Measurements from ENCODE around the gene TPSB2.
"Not testable (repeated sequence)": the region's sequence is repeated elsewhere in the genome, so short reads cannot be mapped to it uniquely, and the experiment has no call there.

TPSB2 gene

DNA sequence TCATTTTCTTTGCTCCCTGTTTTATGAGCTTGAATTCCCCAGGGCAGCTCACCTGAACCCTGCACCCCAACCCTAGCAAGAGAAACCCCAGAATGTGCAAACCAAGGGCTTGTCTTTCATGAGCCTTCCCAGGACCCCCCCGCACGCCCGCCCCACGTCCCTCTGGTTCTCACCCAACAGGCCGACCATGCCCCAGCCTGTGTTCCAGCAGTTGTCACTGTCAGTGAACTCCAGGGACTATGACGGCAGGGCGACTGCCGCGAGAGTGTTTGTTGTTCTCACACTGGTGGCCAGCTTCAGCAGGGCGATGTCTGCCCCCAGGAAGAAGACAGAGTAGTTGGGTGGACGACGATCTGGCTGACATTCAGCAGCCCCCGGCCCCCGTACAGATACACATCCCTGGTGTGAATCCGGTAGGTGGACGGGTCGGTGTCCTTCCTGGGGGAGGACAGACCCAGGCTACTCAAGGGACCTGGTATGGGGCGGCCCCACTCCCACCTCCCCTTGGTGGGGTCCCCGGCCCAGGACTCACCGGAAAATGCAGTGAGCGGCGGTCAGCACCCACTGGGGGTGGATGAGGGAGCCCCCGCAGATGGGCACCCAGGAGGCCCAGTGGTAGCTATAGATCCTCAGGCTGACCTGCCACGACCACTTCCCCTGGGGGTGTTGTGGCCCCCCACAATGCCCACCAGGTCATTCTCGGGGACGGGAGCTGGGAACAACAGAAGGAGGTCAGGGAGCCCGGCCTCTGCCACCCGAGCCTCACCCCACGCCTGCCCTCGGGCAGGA is 46.0 kb upstream of the TPSB2 start:
- DNase-seq: peak; percentile 37
- Histone ChIP-seq H3K4me3 (ENCODE audit: low read depth, low read length) (no peak overlapping the region), H3K4me1 (peaks cover 14% of the 10 kb centered on the region), H3K9me3 (peaks cover 4% of the 10 kb centered on the region; the same call in 1 of the 2 replicates), H3K36me3 (no peaks in the 10 kb centered on the region), H3K27me3 (peaks cover 79% of the 10 kb centered on the region)
- TF ChIP-seq, protein P1, sequence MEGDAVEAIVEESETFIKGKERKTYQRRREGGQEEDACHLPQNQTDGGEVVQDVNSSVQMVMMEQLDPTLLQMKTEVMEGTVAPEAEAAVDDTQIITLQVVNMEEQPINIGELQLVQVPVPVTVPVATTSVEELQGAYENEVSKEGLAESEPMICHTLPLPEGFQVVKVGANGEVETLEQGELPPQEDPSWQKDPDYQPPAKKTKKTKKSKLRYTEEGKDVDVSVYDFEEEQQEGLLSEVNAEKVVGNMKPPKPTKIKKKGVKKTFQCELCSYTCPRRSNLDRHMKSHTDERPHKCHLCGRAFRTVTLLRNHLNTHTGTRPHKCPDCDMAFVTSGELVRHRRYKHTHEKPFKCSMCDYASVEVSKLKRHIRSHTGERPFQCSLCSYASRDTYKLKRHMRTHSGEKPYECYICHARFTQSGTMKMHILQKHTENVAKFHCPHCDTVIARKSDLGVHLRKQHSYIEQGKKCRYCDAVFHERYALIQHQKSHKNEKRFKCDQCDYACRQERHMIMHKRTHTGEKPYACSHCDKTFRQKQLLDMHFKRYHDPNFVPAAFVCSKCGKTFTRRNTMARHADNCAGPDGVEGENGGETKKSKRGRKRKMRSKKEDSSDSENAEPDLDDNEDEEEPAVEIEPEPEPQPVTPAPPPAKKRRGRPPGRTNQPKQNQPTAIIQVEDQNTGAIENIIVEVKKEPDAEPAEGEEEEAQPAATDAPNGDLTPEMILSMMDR (IDR thresholded peaks at IDR 0.05; ENCODE audit: low read depth, low read length): no peak

DNA sequence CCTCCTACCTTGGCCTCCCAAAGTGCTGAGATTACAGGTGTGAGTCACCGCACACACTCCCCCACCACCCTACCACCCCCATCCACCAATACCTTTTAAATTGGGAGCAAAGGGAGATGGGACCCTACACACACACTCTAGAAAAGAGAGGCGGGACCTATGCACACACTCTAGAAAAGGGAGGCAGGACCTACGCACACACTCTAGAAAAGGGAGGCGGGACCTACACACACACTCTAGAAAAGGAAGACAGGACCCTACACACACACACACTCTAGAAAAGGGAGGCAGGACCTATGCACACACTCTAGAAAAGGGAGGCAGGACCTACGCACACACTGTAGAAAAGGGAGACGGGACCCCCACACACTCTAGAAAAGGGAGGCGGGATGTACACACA is 44.8 kb upstream of the TPSB2 start:
- TF ChIP-seq, protein P1 (IDR thresholded peaks at IDR 0.05; ENCODE audit: low read depth, low read length): no peak
- Histone ChIP-seq H3K4me3 (ENCODE audit: low read depth, low read length) (no peak overlapping the region), H3K9me3 (peaks cover 4% of the 10 kb centered on the region; the same call in 1 of the 2 replicates), H3K36me3 (no peaks in the 10 kb centered on the region), H3K4me1 (peaks cover 21% of the 10 kb centered on the region), H3K27me3 (peaks cover 80% of the 10 kb centered on the region)
- DNase-seq: no peak

DNA sequence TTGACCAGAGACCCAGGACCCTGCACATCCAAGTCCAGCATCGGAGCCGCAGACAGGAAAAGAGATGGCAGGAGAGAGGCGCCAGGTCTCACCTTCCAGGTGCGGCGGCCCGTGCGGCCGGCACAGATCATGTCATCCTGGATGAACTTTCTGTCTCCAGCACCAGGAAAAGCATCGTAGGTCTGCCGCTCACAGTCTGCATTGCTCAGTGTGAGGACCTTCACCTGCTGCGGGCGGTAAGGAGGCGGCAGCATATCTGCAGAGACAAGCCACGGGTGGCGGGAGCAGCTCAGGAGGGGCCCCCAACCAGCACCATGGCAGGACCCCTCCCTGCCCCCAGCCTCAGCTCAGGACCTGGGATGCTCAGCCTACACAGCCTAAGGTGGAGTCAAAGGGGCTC is 43.8 kb upstream of the TPSB2 start:
- Histone ChIP-seq H3K27me3 (peaks cover 79% of the 10 kb centered on the region), H3K36me3 (no peaks in the 10 kb centered on the region), H3K4me3 (ENCODE audit: low read depth, low read length) (no peak overlapping the region), H3K4me1 (peaks cover 21% of the 10 kb centered on the region), H3K9me3 (peaks cover 4% of the 10 kb centered on the region; the same call in 1 of the 2 replicates)
- TF ChIP-seq, protein P1 (IDR thresholded peaks at IDR 0.05; ENCODE audit: low read depth, low read length): no peak
- no peak for DNase-seq

- Histone ChIP-seq H3K4me1 (peaks cover 21% of the 10 kb centered on the region), H3K27me3 (peaks cover 72% of the 10 kb centered on the region), H3K4me3 (ENCODE audit: low read depth, low read length) (peak overlapping the region; percentile 21; the same call in 1 of the 2 replicates), H3K36me3 (no peaks in the 10 kb centered on the region), H3K9me3 (peaks cover 4% of the 10 kb centered on the region; the same call in 1 of the 2 replicates)
- TF ChIP-seq, protein P1 (IDR thresholded peaks at IDR 0.05; ENCODE audit: low read depth, low read length): no peak
- DNase-seq: peak; percentile 87
Measured at GRCh38 chr16:1272453-1273198, 42.6 kb upstream of the TPSB2 start.

DNA sequence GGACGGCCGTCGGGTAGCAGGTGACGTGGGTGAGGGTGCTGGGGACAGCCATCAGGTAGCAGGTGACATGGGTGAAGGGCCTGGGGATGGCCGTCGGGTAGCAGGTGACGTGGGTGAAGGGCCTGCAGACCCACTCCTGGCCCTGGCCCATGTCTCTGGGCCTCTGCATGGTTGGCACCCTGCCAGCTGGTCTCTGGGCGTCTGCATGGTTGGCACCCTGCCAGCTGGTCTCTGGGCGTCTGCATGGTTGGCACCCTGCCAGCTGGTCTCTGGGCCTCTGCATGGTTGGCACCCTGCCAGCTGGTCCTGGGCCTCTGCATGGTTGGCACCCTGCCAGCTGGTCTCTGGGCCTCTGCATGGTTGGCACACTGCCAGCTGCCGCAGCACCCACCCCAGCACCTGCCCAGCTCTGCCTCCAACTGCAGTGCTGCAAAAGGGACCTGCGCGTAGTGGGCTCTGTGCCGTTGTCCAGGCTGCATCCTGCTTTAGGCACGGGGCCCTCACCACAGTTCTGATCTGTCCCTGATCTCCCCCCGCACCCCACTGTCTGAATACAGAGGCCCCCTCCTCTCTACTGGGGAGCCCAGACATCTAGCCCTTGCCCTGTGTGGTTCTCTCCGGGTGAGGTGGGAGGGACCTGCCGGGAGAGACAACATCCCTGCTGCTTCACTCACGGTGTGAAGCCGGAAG is 41.9 kb upstream of the TPSB2 start:
- H3K36me3 ChIP-seq, H3K9me3 ChIP-seq: not testable (repeated sequence)
- peak; percentile 96 for DNase-seq
- Histone ChIP-seq H3K4me3 (ENCODE audit: low read depth, low read length) (peak overlapping the region; percentile 21; the same call in 1 of the 2 replicates), H3K4me1 (peaks cover 21% of the 10 kb centered on the region), H3K27me3 (peaks cover 69% of the 10 kb centered on the region)

DNA sequence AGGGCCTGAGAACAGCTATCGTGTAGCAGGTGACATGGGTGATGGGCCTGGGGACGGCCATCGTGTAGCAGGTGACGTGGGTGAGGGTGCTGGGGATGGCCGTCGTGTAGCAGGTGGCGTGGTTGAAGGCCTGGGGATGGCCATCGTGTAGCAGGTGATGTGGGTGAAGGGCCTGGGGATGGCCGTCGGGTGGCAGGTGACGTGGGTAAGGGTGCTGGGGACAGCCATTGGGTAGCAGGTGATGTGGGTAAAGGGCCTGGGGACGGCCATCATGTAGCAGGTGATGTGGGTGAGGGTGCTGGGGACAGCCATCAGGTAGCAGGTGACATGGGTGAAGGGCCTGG is 41.4 kb upstream of the TPSB2 start:
- Histone ChIP-seq H3K4me1 (peaks cover 21% of the 10 kb centered on the region), H3K4me3 (ENCODE audit: low read depth, low read length) (no peak overlapping the region), H3K27me3 (peaks cover 72% of the 10 kb centered on the region), H3K9me3 (peaks cover 8% of the 10 kb centered on the region; the same call in 1 of the 2 replicates), H3K36me3 (no peaks in the 10 kb centered on the region)
- TF ChIP-seq, protein P1 (IDR thresholded peaks at IDR 0.05; ENCODE audit: low read depth, low read length): no peak
- DNase-seq: no peak

GRCh38 chr16:1269418-1269817 is 39.4 kb upstream of the TPSB2 start:
- peaks cover 68% of the 10 kb centered on the region for H3K27me3 ChIP-seq
- not testable (repeated sequence) for H3K9me3 ChIP-seq; H3K36me3 ChIP-seq; H3K4me3 ChIP-seq (ENCODE audit: low read depth, low read length); DNase-seq
- H3K4me1 ChIP-seq: peaks cover 21% of the 10 kb centered on the region

All from BE2C (cell line).